K562 (cell line): ENCODE data around the gene PCSK7. TPM values are rescaled to one million over a fixed set of nuclear protein-coding genes. Genes with fewer than 3 reads are reported as not detected.

ENCODE experiments used
- ATAC-seq: fragments of 200-7000 bp; cut with Tn5 transposase; 3 replicates; pipeline ENCODE4 v1.9.1; 2020; ENCODE audit warnings: moderate library complexity
- BruUV-seq: library from RNA; stranded (reverse); fragments of 400-500 nt; replicated peaks from 2 replicates; lab custom pipeline; 2021; lab: Mats Ljungman, UMichigan
- CTCF ChIA-PET: fragments of 300-600 bp; formaldehyde crosslinking; extraction: SDS; loops from one replicate; lab custom pipeline; 2021; ENCODE audit warnings: low intra/inter-chr PET ratio; lab: Yijun Ruan, JAX
- POLR2A ChIA-PET: fragments of 300-600, 350-650 bp; sonication (Branson Sonifier 250); formaldehyde crosslinking; extraction: SDS; loops from one replicate; lab custom pipeline; 2021; ENCODE audit warnings: antibody characterized with exemption, inconsistent platforms; lab: Yijun Ruan, JAX
- DNase-seq, 4 experiments: peaks; one replicate each; pipeline versions ENCODE4 v3.0.0 to v3.0.0-alpha.2; 2011 to 2018; ENCODE audit warnings: low spot score in 3 of 4, mixed read lengths in 3 of 4; ENCODE audit errors: extremely low read depth in 1 of 4
- FAIRE-seq: peaks from 2 replicates; lab custom pipeline; 2011; peaks lifted over from hg19 to GRCh38; lab: Jason Lieb, UNC
- H2AFZ ChIP-seq: 2 replicates; pipeline ENCODE4 v1.6.0; 2011; ENCODE audit warnings: low read depth, low read length, control low read depth, inconsistent platforms
- H3K27ac ChIP-seq: fragments of 200-600 bp; 3 replicates; pipeline ENCODE4 v1.8.0; 2011; ENCODE audit warnings: low read depth, mild to moderate bottlenecking, control low read depth, inconsistent platforms, low read length, moderate library complexity, mixed read lengths; ENCODE audit errors: extremely low read depth
- H3K27me3 ChIP-seq, 2 experiments: fragments of 300-600 bp in 1 of 2; 2 replicates in 1 of 2; 3 replicates in 1 of 2; pipeline versions ENCODE4 v1.6.0 to v1.8.0; 2011; ENCODE audit warnings: inconsistent platforms in 2 of 2, low read length in 2 of 2, mild to moderate bottlenecking in 1 of 2, mixed read lengths in 1 of 2, moderate library complexity in 1 of 2; ENCODE audit not compliant: control insufficient read depth in 2 of 2, insufficient read depth in 2 of 2
- H3K36me3 ChIP-seq: fragments of 300-600 bp; 3 replicates; pipeline ENCODE4 v1.8.0; 2011; ENCODE audit warnings: mild to moderate bottlenecking, low read length, inconsistent platforms; ENCODE audit not compliant: control insufficient read depth, insufficient read depth
- H3K4me1 ChIP-seq, 2 experiments: fragments of 200-600 bp in 1 of 2; replicated peaks in 1 of 2; 2 replicates in 1 of 2; 3 replicates in 1 of 2; pipeline versions ENCODE4 v1.5.1 to v1.8.0; 2011; ENCODE audit warnings: inconsistent platforms in 2 of 2, low read length in 2 of 2, mild to moderate bottlenecking in 1 of 2, mixed read lengths in 1 of 2, moderate library complexity in 1 of 2; ENCODE audit not compliant: control insufficient read depth in 2 of 2, insufficient read depth in 2 of 2
- H3K4me2 ChIP-seq: 2 replicates; pipeline ENCODE4 v1.6.1; 2011; ENCODE audit warnings: low read length, control low read depth, inconsistent platforms, mixed read lengths; ENCODE audit not compliant: insufficient read depth
- H3K4me3 ChIP-seq: fragments of 200-600 bp; sonication (generic), shearing (Covaris generic); 2 replicates; pipeline ENCODE4 v1.5.1; 2016; ENCODE audit warnings: control low read depth, inconsistent platforms
- H3K79me2 ChIP-seq: fragments of 200-600 bp; 3 replicates; pipeline ENCODE4 v1.8.0; 2011; ENCODE audit warnings: low read length, inconsistent platforms; ENCODE audit not compliant: control insufficient read depth, insufficient read depth
- H3K9ac ChIP-seq, 2 experiments: 2 replicates each; pipeline versions ENCODE4 v1.6.0 to v1.6.1; 2011; ENCODE audit warnings: low read depth in 2 of 2, low read length in 2 of 2, control low read depth in 1 of 2, inconsistent platforms in 1 of 2, mild to moderate bottlenecking in 1 of 2, mixed read lengths in 1 of 2; ENCODE audit not compliant: insufficient read depth in 1 of 2
- H3K9me1 ChIP-seq: one replicate; pipeline ENCODE4 v1.6.0; 2011; ENCODE audit warnings: inconsistent platforms, mild to moderate bottlenecking, low read length, moderate library complexity; ENCODE audit not compliant: control insufficient read depth, insufficient read depth
- H3K9me3 ChIP-seq: replicated peaks from 2 replicates; pipeline ENCODE4 v1.5.1; 2011; ENCODE audit warnings: low read depth, low read length, inconsistent platforms; ENCODE audit not compliant: control insufficient read depth, insufficient read depth
- H4K20me1 ChIP-seq: replicated peaks from 2 replicates; pipeline ENCODE4 v1.6.1; 2011; ENCODE audit warnings: low read length, inconsistent platforms, mixed read lengths; ENCODE audit not compliant: control insufficient read depth, insufficient read depth
- FOSL1 ChIP-seq: fragments of 200-800 bp; sonication (Bioruptor generic); conservative IDR thresholded peaks from 2 replicates; pipeline ENCODE4 v1.6.1; 2016; ENCODE audit warnings: missing genetic modification characterization, missing compliant biosample characterization
- PPARD ChIP-seq: fragments of 250-450 bp; sonication (Bioruptor Pico); IDR thresholded peaks from 2 replicates; pipeline ENCODE4 v1.8.0; 2022; ENCODE audit warnings: inconsistent platforms, mild to moderate bottlenecking, moderate library complexity
- ZNF318 ChIP-seq, 2 experiments: fragments of 450-650 bp; IDR thresholded peaks; 2 replicates each; pipeline ENCODE4 v1.6.1; 2016; ENCODE audit warnings: mild to moderate bottlenecking in 2 of 2, borderline replicate concordance in 1 of 2, low read depth in 1 of 2, moderate library complexity in 1 of 2
- WGBS: fragments of 100-300 bp; shearing (Covaris generic); methylation state at CpG from one replicate; pipeline ENCODE4 v1.1.6; 2016; ENCODE audit warnings: low coverage, mixed read lengths; ENCODE audit not compliant: insufficient coverage; ENCODE audit errors: missing lambda C conversion rate; 5-methylcytosine and 5-hydroxymethylcytosine counted together
- in situ Hi-C: fragments of 300-500 bp; cut with MboI; formaldehyde crosslinking; loops from 4 replicates; pipeline ENCODE4 v1.15.0; 2018; ENCODE audit warnings: inconsistent platforms, mixed read lengths
- intact Hi-C: fragments of 100-400 bp; cut with micrococcal nuclease; formaldehyde crosslinking; loops from 2 replicates; pipeline ENCODE4 v1.14.2; 2022
- polyA plus RNA-seq, 8 experiments: library from polyadenylated mRNA; depleted of rRNA in 4 of 8; stranded (reverse) in 5 of 8; unstranded in 3 of 8; fragments of >200 nt; fragmentation: Nextera tagmentation in 2 of 8; fragmentation: Illumina TruSeq in 1 of 8; extraction: Ambion mirVana in 2 of 8; extraction: Trizol in 1 of 8; gene quantifications; 2 replicates each; pipeline versions ENCODE4 v1.2.1 to v1.2.3, GENCODE V29; 2011 to 2014; ENCODE audit warnings: inconsistent platforms in 1 of 8, missing spikeins in 1 of 8
- total RNA-seq, 7 experiments: library from RNA; depleted of rRNA in 6 of 7; stranded (reverse); fragments of >200 nt in 6 of 7; fragmentation: Illumina TruSeq in 2 of 7; extraction: Trizol in 2 of 7; gene quantifications; 2 replicates each; pipeline versions ENCODE4 v1.2.1 to v1.2.3, GENCODE V29; 2011 to 2021; ENCODE audit warnings: low replicate concordance in 1 of 7
- TF ChIP-seq, protein P1 (sequence below), 3 experiments: IDR thresholded peaks in 2 of 3; conservative IDR thresholded peaks in 1 of 3; 2 replicates each; pipeline ENCODE4 v1.5.1; 2011 to 2012; ENCODE audit warnings: low read length in 3 of 3, mild to moderate bottlenecking in 3 of 3, control low read depth in 2 of 3, improper control_type of control experiment in 1 of 3, inconsistent platforms in 1 of 3, low read depth in 1 of 3, mixed read lengths in 1 of 3, moderate library complexity in 1 of 3; ENCODE audit not compliant: insufficient read depth in 2 of 3

Gene PCSK7
- total and polyA plus RNA-seq, 9 of the 15 experiments (the other 6 are each of a cell fraction or from before 2014, with no cell fraction given), result 3.1 to 29.2 (median 15.6) TPM

GRCh38 chr11:117248341-117248740 lies 16.5 kb upstream of the PCSK7 start (continued):
- TF ChIP-seq FOSL1 (tag), result peak; percentile 47; the same call in 1 of the 2 replicates

DNA sequence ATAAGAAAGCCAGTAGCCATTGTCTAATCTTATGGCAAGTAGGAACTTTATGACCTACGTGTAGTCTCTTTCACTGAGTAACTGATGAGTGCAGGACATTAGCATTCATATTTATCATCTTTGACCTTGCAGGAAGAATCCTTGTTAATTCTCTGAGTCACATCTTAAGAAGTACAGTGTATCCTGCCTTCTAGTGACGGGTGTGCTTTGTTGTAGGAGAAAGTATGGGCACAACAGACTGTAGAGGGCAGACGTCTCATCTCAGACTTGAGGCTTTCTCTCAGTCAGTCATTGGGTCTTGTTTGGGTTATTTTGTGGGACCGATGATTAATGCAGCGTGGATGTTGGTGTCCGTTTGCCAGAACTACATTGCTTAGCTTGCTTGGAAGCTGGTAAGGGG lies 7.4 kb upstream of the PCSK7 start:
- H3K4me3 ChIP-seq, result no peak overlapping the region
- H4K20me1 ChIP-seq, result no peaks in the 10 kb centered on the region
- H3K4me2 ChIP-seq, result no peak overlapping the region
- no peaks in the 10 kb centered on the region for H3K9me3 ChIP-seq
- 72% methylated on average over 6 of the region's 6 CpGs for WGBS
- no peaks in the 10 kb centered on the region for H3K4me1 ChIP-seq
- no peak for FAIRE-seq
- ChIA-PET POLR2A (interaction anchor here (1.0 kb wide), 1 partner anchor 86 kb away, joined by 3 read pairs; no protein-coding TSS in a partner anchor), CTCF (no interaction called here)
- H3K27ac ChIP-seq, result no peak overlapping the region
- H3K9me1 ChIP-seq, result no peaks in the 10 kb centered on the region
- no peak overlapping the region for H3K9ac ChIP-seq
- no peak overlapping the region for H2AFZ ChIP-seq
- in situ Hi-C loops (loop anchor here (25.0 kb wide), 1 partner anchor 727 kb away; no protein-coding TSS in a partner anchor), intact Hi-C loops (no loop called here)
- H3K36me3 ChIP-seq, result peaks cover 50% of the 10 kb centered on the region; the same call in 2 of the 3 replicates
- no peak for TF ChIP-seq PPARD (CRISPR knock-in tag)
- no peak for TF ChIP-seq ZNF318 (IDR thresholded peaks at IDR 0.05; ENCODE audit: borderline replicate concordance in 1 of 2, low read depth in 1 of 2)
- TF ChIP-seq, protein P1, sequence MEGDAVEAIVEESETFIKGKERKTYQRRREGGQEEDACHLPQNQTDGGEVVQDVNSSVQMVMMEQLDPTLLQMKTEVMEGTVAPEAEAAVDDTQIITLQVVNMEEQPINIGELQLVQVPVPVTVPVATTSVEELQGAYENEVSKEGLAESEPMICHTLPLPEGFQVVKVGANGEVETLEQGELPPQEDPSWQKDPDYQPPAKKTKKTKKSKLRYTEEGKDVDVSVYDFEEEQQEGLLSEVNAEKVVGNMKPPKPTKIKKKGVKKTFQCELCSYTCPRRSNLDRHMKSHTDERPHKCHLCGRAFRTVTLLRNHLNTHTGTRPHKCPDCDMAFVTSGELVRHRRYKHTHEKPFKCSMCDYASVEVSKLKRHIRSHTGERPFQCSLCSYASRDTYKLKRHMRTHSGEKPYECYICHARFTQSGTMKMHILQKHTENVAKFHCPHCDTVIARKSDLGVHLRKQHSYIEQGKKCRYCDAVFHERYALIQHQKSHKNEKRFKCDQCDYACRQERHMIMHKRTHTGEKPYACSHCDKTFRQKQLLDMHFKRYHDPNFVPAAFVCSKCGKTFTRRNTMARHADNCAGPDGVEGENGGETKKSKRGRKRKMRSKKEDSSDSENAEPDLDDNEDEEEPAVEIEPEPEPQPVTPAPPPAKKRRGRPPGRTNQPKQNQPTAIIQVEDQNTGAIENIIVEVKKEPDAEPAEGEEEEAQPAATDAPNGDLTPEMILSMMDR (IDR thresholded peaks at IDR 0.05 in 2 of 3, conservative IDR thresholded peaks at IDR 0.05 in 1 of 3; ENCODE audit: insufficient read depth in 2 of 3, low read depth in 1 of 3, low read length in 3 of 3), result 0 out of 6 replicates have a peak, but pooled peaks of 1 of the 3 experiments have one; percentile 17
- no peaks in the 10 kb centered on the region for H3K27me3 ChIP-seq
- no TSS peak for BruUV-seq
- H3K79me2 ChIP-seq, result peaks cover 3% of the 10 kb centered on the region; the same call in 1 of the 3 replicates
- ATAC-seq, result peak; percentile 38; the same call in 1 of the 3 replicates
- DNase-seq, result no peak
